ENCODE measurements around the gene DENND5A. TPM values are rescaled to one million over a fixed set of nuclear protein-coding genes. Genes with fewer than 3 reads are reported as not detected.

DENND5A gene
- total RNA-seq, 1 experiment from 2014 or later = 37.7 TPM

DNA sequence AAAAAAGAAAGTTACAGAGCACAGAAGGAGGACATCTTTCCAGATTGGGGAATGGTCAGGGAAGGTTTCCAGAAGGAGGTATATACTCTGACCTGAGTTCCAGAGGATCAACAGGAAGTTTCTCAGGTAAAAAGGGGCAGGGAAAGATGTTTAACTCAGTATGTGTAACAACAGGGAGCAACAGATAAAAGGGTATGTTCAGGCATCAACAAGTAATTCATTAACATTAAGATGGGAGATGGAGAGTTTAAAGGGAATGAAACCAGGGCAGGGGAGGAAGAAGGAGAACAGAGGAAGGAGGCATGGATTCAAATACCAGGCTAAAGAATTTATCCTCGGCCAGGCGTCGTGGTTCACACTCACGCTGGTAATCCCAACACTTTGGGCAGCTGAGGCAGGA is 2.5 kb upstream of the DENND5A start:
- Histone ChIP-seq H2AFZ (ENCODE audit: low read length) (no peak overlapping the region), H3K9me2 (replicated peaks; ENCODE audit: low read length) (no peaks in the 10 kb centered on the region), H3F3A (ENCODE audit: low read length, unreplicated experiment) (no peaks in the 10 kb centered on the region), H3K4me1 (ENCODE audit: insufficient read depth, low read length) (no peaks in the 10 kb centered on the region; the same call in 1 of the 2 replicates), H3K27me3 (ENCODE audit: low read length) (no peaks in the 10 kb centered on the region), H3K36me3 (ENCODE audit: low read depth, low read length) (no peaks in the 10 kb centered on the region), H3K4me3 (ENCODE audit: low read length) (no peak overlapping the region), H3K79me2 (ENCODE audit: low read length) (peaks cover 21% of the 10 kb centered on the region), H3K27ac (ENCODE audit: low read length) (no peak overlapping the region), H4K20me1 (ENCODE audit: low read length) (no peaks in the 10 kb centered on the region), H3K4me2 (ENCODE audit: low read length) (no peak overlapping the region), H3K9me3 (ENCODE audit: low read length) (no peaks in the 10 kb centered on the region), H3K9ac (ENCODE audit: low read length) (no peak overlapping the region)
- intact Hi-C loops (cut with micrococcal nuclease) = loop anchor here (10.0 kb wide), 1 partner anchor 103 kb away; no protein-coding TSS in a partner anchor
- CTCF ChIA-PET = no interaction called here
- POLR2A ChIA-PET (ENCODE audit: unreplicated experiment) = no interaction called here
- TF ChIP-seq, protein P1, sequence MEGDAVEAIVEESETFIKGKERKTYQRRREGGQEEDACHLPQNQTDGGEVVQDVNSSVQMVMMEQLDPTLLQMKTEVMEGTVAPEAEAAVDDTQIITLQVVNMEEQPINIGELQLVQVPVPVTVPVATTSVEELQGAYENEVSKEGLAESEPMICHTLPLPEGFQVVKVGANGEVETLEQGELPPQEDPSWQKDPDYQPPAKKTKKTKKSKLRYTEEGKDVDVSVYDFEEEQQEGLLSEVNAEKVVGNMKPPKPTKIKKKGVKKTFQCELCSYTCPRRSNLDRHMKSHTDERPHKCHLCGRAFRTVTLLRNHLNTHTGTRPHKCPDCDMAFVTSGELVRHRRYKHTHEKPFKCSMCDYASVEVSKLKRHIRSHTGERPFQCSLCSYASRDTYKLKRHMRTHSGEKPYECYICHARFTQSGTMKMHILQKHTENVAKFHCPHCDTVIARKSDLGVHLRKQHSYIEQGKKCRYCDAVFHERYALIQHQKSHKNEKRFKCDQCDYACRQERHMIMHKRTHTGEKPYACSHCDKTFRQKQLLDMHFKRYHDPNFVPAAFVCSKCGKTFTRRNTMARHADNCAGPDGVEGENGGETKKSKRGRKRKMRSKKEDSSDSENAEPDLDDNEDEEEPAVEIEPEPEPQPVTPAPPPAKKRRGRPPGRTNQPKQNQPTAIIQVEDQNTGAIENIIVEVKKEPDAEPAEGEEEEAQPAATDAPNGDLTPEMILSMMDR (conservative IDR thresholded peaks at IDR 0.05; ENCODE audit: low read depth, low read length) = no peak
- TF ChIP-seq EZH2 (IDR thresholded peaks at IDR 0.05; ENCODE audit: low read length, unreplicated experiment) (no peak), EZH2phosphoT487 (IDR thresholded peaks at IDR 0.05; ENCODE audit: borderline replicate concordance, low read length) (no peak)
- BruUV-seq (replicated peaks) = no TSS peak
- DNase-seq (no peak), ATAC-seq (no peak)

DNA sequence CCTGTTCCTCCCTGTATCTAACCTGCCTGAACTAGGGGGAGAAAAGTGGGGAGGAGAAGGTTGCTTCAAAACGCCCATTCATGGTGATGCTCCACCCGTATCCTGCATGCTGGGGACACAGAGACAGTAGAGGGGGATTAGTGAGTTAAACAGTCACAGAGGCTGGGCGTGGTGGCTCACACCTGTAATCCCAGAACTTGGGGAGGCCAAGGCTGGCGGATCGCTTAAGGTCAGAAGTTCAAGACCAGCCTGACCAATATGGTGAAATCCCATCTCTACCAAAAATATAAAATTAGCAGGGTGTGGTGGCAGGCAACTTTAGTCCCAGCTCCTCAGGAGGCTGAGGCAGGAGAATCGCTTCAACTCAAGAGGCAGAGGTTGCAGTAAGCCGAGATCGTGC is 1.8 kb upstream of the DENND5A start:
- TF ChIP-seq EZH2phosphoT487 (IDR thresholded peaks at IDR 0.05; ENCODE audit: borderline replicate concordance, low read length) (no peak), EZH2 (IDR thresholded peaks at IDR 0.05; ENCODE audit: low read length, unreplicated experiment) (no peak)
- TF ChIP-seq, protein P1 (conservative IDR thresholded peaks at IDR 0.05; ENCODE audit: low read depth, low read length) = no peak
- Histone ChIP-seq H3K27me3 (ENCODE audit: low read length) (no peaks in the 10 kb centered on the region), H3K36me3 (ENCODE audit: low read depth, low read length) (no peaks in the 10 kb centered on the region), H2AFZ (ENCODE audit: low read length) (no peak overlapping the region), H3K4me2 (ENCODE audit: low read length) (no peak overlapping the region), H3K4me3 (ENCODE audit: low read length) (no peak overlapping the region), H3K9me3 (ENCODE audit: low read length) (no peaks in the 10 kb centered on the region), H3K79me2 (ENCODE audit: low read length) (peaks cover 29% of the 10 kb centered on the region), H3K4me1 (ENCODE audit: insufficient read depth, low read length) (no peaks in the 10 kb centered on the region; the same call in 1 of the 2 replicates), H4K20me1 (ENCODE audit: low read length) (no peaks in the 10 kb centered on the region), H3K9me2 (replicated peaks; ENCODE audit: low read length) (no peaks in the 10 kb centered on the region), H3K9ac (ENCODE audit: low read length) (no peak overlapping the region), H3F3A (ENCODE audit: low read length, unreplicated experiment) (no peaks in the 10 kb centered on the region), H3K27ac (ENCODE audit: low read length) (no peak overlapping the region)
- ChIA-PET POLR2A (ENCODE audit: unreplicated experiment) (no interaction called here), CTCF (no interaction called here)
- no peak for DNase-seq
- no peak for ATAC-seq
- intact Hi-C loops (cut with micrococcal nuclease) = loop anchor here (10.0 kb wide), 1 partner anchor 102 kb away; no protein-coding TSS in a partner anchor
- no TSS peak for BruUV-seq (replicated peaks)

DNA sequence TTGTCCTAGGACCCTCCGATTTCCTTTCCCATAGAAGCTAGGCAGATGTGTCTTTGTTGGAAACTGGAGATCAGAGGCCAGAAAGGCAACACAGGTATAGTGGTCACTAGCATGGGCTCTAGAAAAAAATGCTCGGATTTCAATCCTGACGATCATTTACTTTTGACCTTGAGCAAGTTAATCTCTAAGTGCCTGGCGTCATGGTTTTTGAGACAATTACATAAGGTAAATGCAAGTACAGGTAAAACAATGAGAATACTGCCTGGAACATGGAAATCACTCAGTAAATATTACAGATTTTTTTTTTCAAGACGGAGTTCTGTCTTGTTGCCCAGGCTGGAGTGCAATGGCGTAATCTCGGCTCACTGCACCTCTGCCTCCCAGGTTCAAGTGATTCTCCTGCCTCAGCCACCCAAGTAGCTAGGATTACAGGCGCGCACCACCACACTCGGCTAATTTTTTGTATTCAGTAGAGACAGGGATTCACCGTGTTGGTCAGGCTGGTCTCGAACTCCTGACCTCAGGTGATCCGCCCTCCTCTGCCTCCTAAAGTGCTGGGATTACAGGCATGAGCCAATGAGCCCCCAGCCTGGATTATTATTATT is 1.1 kb upstream of the DENND5A start:
- intact Hi-C loops (cut with micrococcal nuclease) = loop anchor here (10.0 kb wide), 1 partner anchor 101 kb away; no protein-coding TSS in a partner anchor
- H3K4me2 ChIP-seq (ENCODE audit: low read length) = no peak overlapping the region; the same call in 1 of the 2 replicates

More for the DNA sequence above, 1.1 kb upstream of the DENND5A start:
- no peak overlapping the region for H3K9ac ChIP-seq (ENCODE audit: low read length)
- H3K4me1 ChIP-seq (ENCODE audit: insufficient read depth, low read length) = no peaks in the 10 kb centered on the region; the same call in 1 of the 2 replicates
- DNase-seq (no peak), ATAC-seq (no peak)
- TF ChIP-seq, protein P1 (conservative IDR thresholded peaks at IDR 0.05; ENCODE audit: low read depth, low read length) = no peak
- TF ChIP-seq EZH2phosphoT487 (IDR thresholded peaks at IDR 0.05; ENCODE audit: borderline replicate concordance, low read length) (no peak), EZH2 (IDR thresholded peaks at IDR 0.05; ENCODE audit: low read length, unreplicated experiment) (no peak)
- no peaks in the 10 kb centered on the region for H4K20me1 ChIP-seq (ENCODE audit: low read length)
- BruUV-seq (replicated peaks) = no TSS peak
- POLR2A ChIA-PET (ENCODE audit: unreplicated experiment) = no interaction called here
- no peak overlapping the region for H3K27ac ChIP-seq (ENCODE audit: low read length)
- no peak overlapping the region for H3K4me3 ChIP-seq (ENCODE audit: low read length)
- H3K9me2 ChIP-seq (replicated peaks; ENCODE audit: low read length) = no peaks in the 10 kb centered on the region
- H3F3A ChIP-seq (ENCODE audit: low read length, unreplicated experiment) = no peaks in the 10 kb centered on the region
- no peaks in the 10 kb centered on the region for H3K36me3 ChIP-seq (ENCODE audit: low read depth, low read length)
- H3K27me3 ChIP-seq (ENCODE audit: low read length) = no peaks in the 10 kb centered on the region
- H3K79me2 ChIP-seq (ENCODE audit: low read length) = peaks cover 35% of the 10 kb centered on the region
- CTCF ChIA-PET = no interaction called here
- H3K9me3 ChIP-seq (ENCODE audit: low read length) = no peaks in the 10 kb centered on the region
- H2AFZ ChIP-seq (ENCODE audit: low read length) = no peak overlapping the region

Data from PC-3 (cell line).